ENCODE results near the gene SOCS1. TPM values are rescaled to one million over a fixed set of nuclear protein-coding genes. Genes with fewer than 3 reads are reported as not detected.

SOCS1 gene
- total and polyA plus RNA-seq, 2 of the 8 experiments (the other 6 are each of a cell fraction or from before 2014, with no cell fraction given), result 21.0 to 48.9 TPM

DNA sequence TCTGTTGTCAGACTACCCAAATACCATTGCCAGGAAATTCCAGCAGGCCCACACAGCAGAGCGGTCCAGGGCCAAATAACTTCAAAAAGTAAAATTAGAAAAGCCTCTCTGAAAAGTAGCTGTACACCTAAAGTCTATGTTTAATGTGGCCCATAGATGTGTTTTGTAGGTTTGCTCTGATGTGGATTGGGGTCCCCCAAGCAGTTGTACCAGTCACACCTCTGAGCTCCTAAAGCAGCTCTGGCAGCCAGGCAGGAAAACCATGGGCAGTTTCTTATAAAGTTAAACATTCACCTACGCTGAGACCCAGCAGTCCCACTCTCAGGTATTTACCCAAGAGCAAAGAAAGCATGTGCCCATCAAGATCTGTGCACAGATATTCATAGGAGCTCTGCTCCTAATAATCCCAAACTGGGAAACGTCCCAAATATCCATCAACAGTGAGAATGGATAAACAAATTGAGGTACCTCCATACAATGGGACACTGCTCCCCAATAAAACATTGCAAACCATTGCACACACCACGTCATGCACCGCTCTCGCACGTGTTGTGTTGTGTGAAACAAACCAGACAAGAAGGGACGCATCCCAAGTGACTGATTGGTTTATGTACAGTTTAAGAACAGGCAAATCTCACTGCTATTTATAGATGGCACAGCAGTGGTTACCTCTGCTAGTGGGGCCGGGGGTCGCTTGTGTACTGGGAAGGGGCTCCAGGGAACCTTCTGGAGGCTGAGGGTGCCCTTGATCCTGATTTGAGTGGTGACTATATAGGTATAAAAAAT lies 40.9 kb upstream of the SOCS1 start (continued):
- TF ChIP-seq, protein P1, sequence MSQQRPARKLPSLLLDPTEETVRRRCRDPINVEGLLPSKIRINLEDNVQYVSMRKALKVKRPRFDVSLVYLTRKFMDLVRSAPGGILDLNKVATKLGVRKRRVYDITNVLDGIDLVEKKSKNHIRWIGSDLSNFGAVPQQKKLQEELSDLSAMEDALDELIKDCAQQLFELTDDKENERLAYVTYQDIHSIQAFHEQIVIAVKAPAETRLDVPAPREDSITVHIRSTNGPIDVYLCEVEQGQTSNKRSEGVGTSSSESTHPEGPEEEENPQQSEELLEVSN (IDR thresholded peaks at IDR 0.05), result no peak
- TF ChIP-seq KDM5A (IDR thresholded peaks at IDR 0.05; ENCODE audit: low read length) (no peak), SP4 (IDR thresholded peaks at IDR 0.05; ENCODE audit: low read length) (no peak), TEAD4 (IDR thresholded peaks at IDR 0.05; ENCODE audit: low read depth, low read length) (no peak), CHD2 (IDR thresholded peaks at IDR 0.05; ENCODE audit: low read length) (no peak), CBX8 (IDR thresholded peaks at IDR 0.05; ENCODE audit: borderline replicate concordance, low read depth, low read length) (no peak)

All from H1 (cell line).